NCI-H2227 treated with DMSO at 0.1 percent for 48 hours (cell line): ENCODE measurements around the gene MCM5.
"Not testable (repeated sequence)": the region's sequence is repeated elsewhere in the genome, so short reads cannot be mapped to it uniquely, and the experiment has no call there.

Experiments
- DNase-seq: peaks from one replicate; lab custom pipeline; 2025; lab: John Stamatoyannopoulos, UW

The MCM5 gene

DNA sequence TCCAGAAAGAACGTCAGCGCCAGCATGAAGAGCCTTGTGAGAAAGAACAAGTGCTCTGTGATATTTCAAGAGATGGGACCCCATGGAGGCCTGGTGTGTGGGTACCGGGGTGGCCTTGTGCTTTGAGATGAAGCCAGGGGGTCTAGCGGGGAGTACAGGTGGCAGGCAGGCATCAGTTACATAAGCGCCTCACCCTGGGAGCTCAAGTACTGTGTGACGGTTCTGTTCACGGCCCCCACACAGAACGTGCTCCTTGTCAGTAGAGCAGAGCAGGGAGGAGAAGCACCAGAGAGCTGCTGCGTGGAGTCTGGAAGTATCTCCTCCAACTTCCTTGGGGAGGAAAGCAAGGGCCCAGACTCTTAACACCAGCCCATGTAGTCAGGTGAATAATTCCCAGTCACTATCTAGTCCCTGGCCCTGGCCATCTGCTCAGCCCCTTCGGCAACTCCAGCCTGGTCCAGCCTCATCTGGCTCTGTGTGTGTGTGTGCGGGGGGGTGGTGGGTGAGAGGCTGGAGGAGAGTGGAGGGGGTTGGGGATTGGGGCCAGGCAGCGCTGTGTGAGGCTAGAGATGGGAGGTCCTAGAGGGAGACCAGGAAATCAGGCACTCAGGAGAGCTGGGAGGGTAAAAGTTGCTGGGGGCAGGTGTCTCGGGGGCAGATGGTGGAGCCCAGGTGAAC, 32.4 kb downstream of the MCM5 start:
- no peak for DNase-seq

DNA sequence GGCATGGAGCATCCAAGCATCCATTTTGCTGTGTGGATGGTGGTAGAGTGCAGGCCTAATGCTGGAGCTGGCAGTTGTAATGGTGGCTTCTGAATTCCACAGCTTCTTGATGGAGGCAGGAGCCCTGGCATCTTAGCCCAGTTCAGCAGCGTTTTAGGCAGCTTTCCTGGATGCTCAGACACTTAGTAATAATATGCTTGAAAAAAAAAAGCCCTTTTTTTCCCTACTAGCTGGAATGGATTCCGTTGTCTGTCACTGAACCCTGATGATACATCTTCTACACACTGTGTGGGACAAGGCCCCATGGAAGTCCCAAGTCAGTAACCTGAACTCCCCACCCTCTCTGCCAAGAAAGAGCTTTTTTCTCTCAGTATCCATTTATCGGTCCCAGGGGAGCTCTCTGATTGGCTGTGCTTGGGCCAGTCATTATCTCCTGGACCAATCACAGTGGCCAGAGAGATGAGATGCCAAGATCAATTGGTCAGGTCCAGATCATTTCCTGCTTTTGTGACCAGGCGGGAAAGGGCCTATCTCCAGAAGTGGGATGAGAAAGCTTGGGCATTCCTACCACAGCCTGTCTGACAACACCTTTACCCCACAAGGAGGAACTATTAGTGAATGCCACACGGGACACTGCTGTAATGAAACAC, 34.2 kb downstream of the MCM5 start:
- DNase-seq, result no peak

GRCh38 chr22:35435201-35435740, 35.3 kb downstream of the MCM5 start:
- no peak for DNase-seq

- no peak for DNase-seq
Observed at GRCh38 chr22:35436421-35436820, 36.5 kb downstream of the MCM5 start.

DNA sequence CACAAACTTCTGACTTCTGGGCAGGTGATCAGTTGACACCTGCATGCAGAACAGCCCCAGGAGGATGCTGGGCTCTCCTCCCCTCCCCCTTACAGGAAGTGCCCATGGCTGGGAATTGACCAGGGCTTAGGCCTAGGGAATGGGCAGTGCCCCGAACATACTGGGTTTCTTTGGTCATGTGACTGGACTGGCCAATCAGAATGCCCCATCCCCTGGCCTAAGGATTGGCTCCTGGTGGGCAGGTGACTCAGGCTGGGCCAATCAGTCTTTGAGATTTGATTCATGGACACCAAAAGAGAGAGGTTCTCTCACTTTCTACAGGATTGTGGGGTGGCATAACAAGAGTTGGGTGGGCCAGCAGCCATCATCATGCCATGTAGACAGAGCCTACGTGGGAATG, 37.1 kb downstream of the MCM5 start:
- DNase-seq, result no peak

GRCh38 chr22:35438673-35439364, 38.9 kb downstream of the MCM5 start:
- DNase-seq, result not testable (repeated sequence)

DNA sequence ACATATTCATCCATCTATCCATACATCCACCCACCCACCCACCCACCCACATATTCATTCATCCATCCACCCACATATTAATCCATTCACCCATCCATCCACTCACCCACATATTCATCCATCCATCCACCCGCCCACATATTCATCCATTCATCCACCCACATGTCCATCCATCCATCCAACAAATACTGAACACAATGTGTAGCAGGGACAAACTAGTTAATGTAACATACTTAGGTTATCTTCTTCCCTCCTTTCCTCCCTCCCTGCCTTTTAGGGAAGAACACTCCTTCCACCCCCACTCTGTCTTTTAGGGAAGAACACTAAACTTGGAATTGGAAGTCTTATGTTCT, 39.4 kb downstream of the MCM5 start:
- DNase-seq, result no peak

DNA sequence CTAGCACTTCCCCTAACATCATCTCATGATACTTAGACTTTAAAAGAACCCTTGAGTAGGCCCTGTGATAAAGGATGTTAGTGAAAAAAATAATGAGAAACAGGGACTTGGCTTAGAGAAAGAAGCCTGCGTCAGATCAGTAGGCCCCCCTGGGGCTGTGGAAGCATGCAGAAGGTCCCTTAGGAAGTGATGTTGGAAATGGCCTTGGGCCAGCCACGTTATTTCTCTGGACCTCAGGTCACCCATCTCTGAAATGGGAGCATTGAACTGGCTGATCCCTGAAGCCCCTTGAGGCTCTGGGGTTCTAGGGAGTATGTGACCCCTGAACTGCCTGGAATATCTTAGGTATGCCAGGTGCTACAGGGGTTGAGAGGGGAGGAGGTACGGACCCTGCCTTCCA, 40.2 kb downstream of the MCM5 start:
- no peak for DNase-seq

GRCh38 chr22:35441489-35442100, 41.7 kb downstream of the MCM5 start:
- DNase-seq, result no peak

GRCh38 chr22:35442471-35442870, 42.5 kb downstream of the MCM5 start:
- DNase-seq, result no peak

DNA sequence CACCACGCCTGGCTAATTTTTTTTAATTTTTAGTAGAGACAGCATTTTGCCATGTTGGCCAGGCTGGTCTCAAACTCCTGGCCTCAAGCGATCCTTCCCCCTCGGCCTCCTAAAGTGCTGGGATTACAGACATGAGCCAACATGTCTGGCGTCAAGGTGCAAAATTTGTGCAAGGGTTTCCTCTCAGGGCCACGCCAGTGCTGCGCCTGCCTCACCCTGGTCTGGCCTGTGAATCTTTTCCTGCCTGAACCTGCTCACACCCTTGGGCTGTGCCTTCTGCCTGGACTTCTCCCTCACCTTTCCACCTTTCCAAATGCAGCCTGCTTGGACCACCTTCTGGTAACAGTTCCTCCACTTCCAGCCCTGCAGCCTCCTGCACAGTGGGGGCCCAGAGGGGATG, 43.4 kb downstream of the MCM5 start:
- DNase-seq, result no peak

DNA sequence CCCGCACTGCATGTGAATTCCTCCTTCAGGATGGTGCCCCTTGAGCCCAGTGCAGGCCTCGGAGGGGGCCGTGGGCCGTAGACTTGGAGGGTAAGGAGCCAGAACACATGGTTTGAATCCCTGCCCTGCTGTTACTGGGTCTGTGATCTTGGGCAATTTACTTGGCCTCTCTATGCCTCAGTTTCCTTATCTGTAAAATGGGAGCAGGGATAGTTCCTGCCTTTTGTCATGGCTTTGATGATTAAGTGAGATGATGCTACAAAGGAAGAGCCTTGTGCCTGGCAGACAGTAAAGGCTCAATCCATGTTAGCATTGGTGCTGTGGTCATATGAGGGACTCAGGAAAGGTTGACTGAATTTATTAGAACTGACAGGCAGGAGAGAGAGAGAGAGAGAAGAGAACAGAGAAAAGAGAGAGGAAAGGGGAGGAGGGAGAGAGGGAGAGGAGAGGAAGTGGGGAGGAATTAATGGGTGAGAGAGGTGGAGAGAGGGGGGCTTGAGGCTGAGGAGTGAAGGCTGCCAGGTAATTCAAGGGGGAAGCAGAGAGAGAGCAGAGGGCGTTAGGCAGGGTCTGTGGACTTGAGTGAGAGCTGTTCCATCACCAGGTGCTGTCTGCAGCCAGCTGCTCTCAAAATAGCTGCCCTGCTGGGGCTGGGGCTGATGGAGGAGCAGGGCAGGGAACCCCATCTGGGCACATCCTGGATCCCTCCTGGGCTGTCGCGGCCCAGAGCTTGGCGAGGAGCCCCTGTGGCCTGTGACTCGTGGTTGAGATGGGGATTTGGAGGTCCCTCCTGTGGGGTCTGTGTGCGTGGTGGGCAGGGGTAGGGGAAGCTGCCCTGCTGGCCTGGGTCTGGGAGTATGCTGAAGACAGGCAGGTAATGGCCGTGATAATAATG, 44.1 kb downstream of the MCM5 start:
- no peak for DNase-seq

- no peak for DNase-seq
Observed at GRCh38 chr22:35444685-35445399, 44.9 kb downstream of the MCM5 start.

DNA sequence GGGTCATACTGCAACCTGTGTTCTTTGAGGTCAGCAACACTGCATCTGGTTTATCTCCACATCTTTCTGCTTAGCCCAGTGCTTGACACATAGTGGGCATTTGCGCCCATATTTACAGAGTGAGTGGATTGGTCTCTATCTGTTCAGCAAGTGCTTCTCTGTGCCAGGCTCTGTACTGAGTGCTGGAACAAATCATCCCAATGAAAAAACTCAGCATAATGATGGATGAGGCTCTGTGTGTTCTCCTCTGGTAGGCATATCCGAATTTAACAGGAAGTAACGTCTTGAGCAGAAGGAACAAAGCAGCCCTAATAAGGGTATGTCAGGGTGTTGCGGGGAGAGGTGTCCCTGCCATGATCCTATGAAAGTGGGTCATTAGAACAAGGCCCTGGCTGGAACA, 46.0 kb downstream of the MCM5 start:
- DNase-seq, result no peak

DNA sequence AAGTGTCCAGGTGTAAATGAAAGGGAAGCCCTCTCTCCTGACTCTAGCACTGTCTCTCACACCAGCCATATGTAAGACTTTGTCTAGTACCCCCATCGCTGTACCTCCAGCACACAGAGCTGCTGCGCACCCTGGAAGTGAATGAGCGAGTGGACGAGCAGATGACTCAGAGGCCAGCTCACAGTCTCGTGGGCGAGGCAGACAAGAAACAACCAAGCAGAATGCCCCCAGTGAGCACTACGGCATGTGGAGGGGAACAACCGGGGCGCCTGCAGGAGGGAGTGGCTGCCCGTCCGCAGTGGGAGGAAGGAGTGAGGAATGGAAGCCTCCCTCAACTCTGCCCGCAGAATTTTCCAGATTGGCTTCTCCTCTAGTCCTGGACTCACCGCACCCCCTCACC, 46.4 kb downstream of the MCM5 start:
- DNase-seq, result no peak

- DNase-seq, result no peak
Observed at GRCh38 chr22:35448523-35448922, 48.6 kb downstream of the MCM5 start.

- no peak for DNase-seq
Observed at GRCh38 chr22:35449829-35450689, 50.1 kb downstream of the MCM5 start.

- no peak for DNase-seq
Observed at GRCh38 chr22:35450824-35451569, 51.1 kb downstream of the MCM5 start.

DNA sequence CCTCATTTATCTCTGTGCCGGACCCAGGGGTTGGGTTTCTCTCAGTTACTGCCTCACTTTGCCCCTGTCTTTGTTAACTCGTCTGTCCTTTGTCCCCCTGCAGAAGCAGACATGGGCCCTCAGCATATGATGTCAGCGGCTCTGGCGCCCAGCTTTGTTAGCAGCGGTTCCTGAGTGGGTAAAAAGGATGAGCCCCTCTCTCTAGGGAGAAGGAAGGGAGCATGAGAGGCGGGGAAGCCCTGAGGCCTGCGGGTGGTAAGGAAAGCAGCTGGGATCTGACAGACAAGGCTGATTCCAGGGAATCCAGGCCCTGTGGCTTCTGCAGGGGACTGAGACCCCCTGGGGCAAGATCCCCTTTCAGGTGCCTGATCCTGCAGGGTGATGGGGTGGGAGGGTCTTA, 51.7 kb downstream of the MCM5 start:
- DNase-seq, result no peak
